GM13976 (cell line): Measurements from ENCODE around the gene EEFSEC.

Source experiments
- DNase-seq: peaks from one replicate; pipeline ENCODE4 v3.0.0; 2012; ENCODE audit warnings: low spot score
- CTCF ChIP-seq: IDR thresholded peaks from 2 replicates; pipeline ENCODE4 v1.5.1; 2012; ENCODE audit warnings: borderline replicate concordance, mild to moderate bottlenecking; ENCODE audit not compliant: insufficient read depth; ENCODE audit errors: extremely low read depth, missing control alignments, control extremely low read depth
- in situ Hi-C: fragments of 300-500 bp; cut with MboI; formaldehyde crosslinking; loops from one replicate; pipeline ENCODE4 v1.12.0; 2022; ENCODE audit warnings: low sequenced_read_pairs, mixed read lengths, inconsistent platforms; ENCODE audit not compliant: unreplicated experiment

The EEFSEC gene

GRCh38 chr3:128243602-128244504 is 90.6 kb downstream of the EEFSEC start:
- in situ Hi-C loops, result no loop called here
- no peak for TF ChIP-seq CTCF
- no peak for DNase-seq

- TF ChIP-seq CTCF, result no peak
- no peak for DNase-seq
- in situ Hi-C loops, result no loop called here
These were observed 92.2 kb downstream of the EEFSEC start for GRCh38 chr3:128245460-128245859.

- TF ChIP-seq CTCF, result no peak
- in situ Hi-C loops, result no loop called here
These were observed 94.6 kb downstream of the EEFSEC start for GRCh38 chr3:128247666-128248409.

GRCh38 chr3:128252083-128252482 is 98.8 kb downstream of the EEFSEC start:
- in situ Hi-C loops, result no loop called here
- no peak for DNase-seq
- no peak for TF ChIP-seq CTCF

More at GRCh38 chr3:128247666-128248409, 94.6 kb downstream of the EEFSEC start:
- no peak for DNase-seq

GRCh38 chr3:128253150-128253549 is 99.9 kb downstream of the EEFSEC start:
- no peak for TF ChIP-seq CTCF
- in situ Hi-C loops, result no loop called here
- DNase-seq, result no peak

- DNase-seq, result no peak
- in situ Hi-C loops, result no loop called here
- TF ChIP-seq CTCF, result no peak
These were observed 100.8 kb downstream of the EEFSEC start for GRCh38 chr3:128254066-128254590.
